ENCODE measurements around the gene CCNC.

The CCNC gene

DNA sequence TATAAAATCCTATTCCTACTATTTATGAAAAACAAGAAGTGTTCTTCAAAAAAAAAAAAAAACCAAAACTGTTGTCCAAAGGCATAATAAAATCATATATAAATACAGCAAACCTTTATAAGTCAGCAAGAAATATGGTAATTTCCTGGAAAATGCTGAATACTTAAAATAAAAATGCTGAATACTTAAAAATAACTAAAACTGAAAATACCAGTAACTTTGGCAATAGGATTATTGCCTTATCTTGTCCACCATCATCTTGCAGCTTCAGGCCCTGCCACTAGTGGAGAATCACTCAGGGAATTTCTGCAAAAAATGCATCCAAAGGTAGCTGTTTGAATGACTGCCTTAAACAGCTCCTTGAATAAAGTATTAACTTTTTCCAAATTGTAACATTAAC is 24.5 kb downstream of the CCNC start:
- DNase-seq, result peak; percentile 18

DNA sequence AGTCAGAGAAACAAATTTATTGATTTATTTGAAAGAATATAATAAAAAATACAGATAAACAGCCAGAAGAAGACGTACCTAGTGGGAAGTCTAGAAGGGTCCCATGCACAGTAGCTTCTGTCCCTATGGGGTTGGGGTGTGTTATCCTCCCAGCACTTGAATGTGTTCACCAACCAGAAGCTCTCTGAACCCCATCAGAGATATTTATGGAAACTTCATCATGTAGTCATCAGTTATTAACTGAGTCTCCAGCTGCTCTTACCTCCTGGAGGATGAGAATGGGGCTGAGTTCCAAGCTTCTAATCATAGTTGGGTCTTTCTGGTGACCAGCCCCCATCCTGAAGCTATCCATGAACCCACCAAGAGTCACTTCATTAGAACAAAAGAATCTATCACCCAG is 37.8 kb downstream of the CCNC start:
- DNase-seq, result no peak

DNA sequence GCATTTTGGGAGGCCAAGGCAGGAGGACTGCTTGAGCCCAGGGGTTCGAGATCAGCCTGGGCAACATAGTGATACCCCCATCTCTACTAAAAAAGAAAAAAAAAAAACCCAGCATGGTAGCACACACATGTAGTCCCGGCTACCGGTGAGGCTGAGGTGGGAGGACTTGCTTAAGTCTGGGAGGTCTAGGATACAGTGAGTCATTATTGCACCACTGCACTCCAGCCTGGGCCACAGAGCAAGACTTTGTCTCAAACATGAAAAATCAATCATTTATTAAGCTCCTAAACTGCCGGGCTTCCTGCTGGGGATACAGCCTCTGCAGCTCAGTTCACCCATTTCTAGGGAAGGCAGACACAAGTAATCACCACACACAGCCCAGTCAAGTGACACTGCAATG is 45.9 kb downstream of the CCNC start:
- DNase-seq, result no peak

DNA sequence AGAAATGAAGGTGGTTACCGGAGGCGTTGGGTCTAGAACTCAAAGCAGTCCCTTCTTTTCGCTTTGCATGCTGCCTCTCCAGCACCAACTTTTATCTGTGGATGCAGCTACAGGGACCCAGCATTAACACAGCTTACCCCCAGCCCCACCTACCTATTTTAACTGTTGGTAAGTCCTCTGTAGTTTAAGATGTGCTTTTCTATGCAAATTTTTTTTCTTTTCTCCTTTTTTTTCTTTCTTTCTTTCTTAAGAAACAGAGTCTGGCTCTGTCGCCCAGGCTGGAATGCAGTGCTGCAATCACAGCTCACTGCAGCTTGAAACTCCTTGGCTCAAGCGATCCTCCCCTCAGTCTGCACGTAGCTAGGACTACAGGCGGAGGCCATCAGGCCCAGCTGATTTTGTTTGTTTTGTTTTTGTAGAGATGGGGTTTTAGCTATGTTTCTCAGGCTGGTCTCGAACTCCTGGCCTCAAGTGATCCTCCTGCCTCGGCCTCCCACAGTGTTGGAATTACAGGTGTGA is 46.8 kb downstream of the CCNC start:
- no peak for DNase-seq

DNA sequence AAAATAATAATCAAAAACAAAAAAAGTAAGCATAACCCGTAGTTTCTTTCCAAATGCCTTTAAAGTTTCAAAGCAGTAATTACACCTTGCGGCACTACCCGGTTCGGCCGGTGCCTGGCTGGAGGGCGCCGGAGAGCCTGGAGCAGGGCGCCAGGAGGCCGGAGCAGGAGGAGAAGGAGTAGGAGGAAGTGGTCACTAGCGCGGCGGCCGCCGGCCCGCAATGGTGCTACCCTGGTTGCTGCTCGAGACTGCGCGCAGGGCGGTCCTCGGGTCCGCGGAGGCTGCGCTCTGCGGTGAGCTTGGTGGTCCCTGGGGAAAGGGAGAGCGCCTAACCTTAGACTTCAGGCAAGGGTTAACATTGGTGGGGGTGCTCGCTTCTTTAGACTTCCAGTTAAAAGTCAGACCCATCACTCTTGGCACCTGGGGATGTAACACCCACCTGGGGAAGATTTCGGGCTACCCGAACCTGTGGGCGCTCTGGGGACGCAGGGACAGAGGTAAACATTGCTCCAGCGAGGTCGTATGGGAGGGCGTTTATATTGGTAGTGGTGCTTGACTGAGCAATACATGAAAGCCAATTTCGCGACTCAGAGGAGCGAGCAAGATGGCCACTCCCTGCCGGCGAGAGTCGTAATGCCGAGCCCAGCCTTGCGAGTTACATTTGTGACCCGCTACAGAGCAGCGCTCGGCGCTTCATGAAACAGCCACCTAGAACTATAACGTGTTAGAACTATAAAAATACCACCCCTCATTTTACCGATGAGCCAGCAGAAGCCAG is 47.4 kb downstream of the CCNC start:
- peak; percentile 94 for DNase-seq

DNA sequence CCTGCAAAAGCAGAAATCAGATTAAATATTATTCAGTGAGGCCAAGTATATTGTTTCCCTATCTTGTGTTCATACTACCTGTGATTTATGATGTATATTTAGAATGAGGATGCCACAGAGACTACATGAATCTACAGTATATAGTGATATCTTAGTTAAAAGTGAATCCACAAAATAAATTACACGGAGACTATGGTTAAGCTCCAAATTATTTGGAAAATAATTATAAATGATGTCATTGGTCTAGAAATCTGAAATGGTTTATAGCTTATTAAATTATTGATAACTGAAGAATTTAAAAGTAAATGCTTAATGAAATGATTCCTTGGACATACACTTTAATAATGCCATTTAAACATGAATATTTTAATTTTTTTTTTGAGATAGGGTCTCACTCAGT is 49.0 kb downstream of the CCNC start:
- no peak for DNase-seq

DNA sequence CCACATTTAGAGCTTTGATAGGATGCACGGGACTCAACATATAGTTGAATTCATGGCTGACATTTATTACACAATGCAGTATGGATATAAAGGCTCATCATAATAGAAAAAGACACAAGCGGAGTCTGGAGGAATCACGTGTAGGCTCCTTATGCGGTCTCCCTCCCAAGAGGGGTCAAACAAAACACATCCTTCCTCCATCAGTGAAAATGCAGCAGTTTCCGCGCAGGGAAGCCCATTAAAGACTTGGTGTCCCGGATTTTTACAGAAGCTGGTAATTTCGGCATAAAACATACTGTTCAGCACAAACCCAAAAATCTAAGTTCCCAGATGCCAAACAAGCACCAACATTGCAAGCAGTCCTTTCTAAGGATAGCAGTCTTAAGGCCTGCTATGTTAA is 54.4 kb downstream of the CCNC start:
- DNase-seq, result no peak

DNA sequence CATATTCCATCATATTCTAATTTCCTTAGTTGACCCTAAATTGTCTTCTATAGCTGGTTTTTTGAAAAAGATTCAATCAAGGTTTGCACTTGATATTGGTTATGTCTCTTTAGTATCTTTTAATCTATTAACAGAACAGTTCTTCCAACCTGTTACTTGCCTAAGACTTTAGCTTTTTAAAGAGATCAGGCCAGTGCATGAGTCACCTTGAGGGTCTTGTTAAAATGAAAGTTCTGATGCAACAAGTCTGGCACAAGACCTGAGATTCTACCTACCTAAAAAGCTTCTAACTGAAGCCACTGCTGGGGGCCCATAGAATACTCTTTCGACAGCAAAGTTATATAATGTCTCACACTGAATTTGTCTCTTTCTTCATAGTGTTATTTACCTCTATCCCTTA is 56.4 kb downstream of the CCNC start:
- no peak for DNase-seq

DNA sequence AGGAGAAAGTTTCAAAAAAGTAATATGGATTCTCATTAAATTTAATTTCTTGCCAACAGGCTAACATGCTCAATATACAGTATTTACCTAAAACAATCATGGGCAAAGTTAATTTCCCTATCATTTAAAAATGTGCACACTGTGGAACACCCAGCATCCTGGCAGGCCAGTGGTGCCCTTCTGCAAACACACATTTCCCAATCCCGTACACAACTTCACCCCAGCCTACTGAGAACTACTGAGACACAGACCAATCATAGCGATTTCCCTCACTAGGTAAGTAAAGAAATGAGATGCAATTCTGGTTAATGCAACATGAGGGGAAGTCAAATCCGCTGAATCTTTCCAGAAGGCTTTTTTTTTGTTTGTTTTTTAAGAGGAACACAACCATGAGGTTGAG is 60.8 kb downstream of the CCNC start:
- DNase-seq, result no peak

DNA sequence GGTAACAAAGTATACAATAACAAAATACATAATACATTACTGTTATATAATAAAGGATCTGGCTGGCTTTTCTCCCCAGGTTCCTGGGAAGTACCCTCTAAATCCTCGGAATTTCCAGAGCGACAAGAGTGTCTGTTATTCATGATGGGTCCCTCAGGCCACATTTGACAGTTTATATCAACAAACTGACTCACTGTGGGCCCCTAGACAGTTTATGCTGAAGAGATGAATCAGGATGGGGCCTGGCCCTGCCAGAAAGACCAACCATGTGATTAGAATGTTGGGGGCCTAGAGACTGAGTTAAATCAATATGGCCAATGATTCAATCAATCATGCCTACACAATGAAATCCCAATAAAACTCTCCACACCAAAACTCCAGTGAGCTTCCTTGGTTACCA is 66.7 kb downstream of the CCNC start:
- DNase-seq, result no peak

DNA sequence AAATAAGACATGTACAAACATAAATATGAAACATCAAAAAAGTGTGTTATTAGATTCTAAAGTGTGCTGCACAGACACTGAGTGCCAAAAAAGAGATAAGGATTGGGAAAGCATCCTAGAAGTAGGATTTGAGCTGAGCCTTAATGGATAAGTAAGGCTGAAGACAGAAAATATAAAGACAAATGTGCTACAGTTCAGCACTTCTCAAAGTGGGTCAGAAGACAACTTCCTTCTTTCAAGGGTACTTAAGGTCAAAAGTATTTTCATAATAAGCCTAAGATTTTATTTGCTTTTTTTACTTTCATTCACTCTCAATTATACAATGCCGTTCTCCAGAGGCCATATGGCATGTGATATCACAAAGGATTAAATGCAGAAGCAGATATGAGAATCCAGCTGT is 70.0 kb downstream of the CCNC start:
- no peak for DNase-seq

DNA sequence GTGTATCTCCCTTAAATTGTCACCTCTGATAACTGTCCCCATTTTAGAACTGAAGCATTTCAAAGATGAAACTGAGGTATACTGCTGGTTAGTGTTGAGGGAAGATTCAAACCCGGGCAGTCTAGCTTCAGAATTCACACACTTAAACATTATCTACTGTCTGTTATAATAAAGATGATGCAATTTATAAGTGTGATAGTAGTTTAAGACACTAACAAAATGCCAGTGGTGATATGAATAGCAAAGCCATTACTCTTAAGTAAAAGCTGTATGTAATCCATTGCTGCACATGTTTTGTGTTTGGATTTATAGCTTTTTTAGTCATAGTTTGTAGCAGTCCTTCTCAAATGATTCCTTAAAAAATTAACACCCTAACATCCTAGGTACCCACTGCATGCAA is 73.0 kb downstream of the CCNC start:
- no peak for DNase-seq

All from hematopoietic multipotent progenitor cell treated with erythropoietin and hydrocortisone succinate and interleukin-3 and kit ligand, for 4 days (in vitro differentiated cells).